ENCODE data around the gene CFAP65. TPM values are rescaled to one million over a fixed set of nuclear protein-coding genes. Genes with fewer than 3 reads are reported as not detected.

Gene CFAP65
- polyA plus RNA-seq, 4 donors: 0.24 to 0.73 (median 0.34) TPM

DNA sequence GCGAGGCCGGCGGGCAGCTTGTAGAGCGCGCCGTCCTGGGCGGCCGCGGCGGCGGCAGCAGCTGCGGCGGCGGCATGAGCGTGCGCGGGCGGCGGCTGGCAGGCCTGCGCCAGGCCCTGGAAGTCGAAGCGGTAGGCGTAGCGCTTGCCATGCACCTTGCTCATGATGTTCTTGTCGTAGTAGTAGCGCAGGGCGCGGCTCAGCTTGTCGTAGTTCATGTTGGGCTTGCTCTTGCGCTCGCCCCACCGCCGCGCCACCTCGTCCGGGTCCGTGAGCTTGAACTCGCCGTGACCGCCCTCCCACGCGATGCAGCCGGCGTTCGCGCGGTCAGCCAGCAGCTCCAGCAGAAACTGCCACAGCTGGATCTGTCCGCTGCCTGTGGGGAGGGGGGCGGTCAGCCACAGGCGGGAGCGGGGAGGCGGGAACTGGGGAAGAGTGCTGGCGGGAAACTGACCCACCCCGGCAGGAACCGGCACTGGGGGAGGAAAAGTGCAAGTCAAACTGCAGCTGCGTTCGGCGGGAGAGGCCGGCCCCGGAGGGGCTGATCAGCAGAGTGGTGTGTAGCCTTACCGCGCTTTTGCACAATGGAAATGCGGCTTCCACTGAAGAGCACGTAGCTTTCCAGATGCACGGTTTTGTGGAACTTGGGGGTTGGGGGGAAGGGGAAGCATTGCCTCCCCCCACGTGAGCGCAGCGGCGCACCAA is 59.3 kb downstream of the CFAP65 start:
- no peak for DNase-seq (ENCODE audit: low read depth in 4 of 4, low spot score in 2 of 4)

DNA sequence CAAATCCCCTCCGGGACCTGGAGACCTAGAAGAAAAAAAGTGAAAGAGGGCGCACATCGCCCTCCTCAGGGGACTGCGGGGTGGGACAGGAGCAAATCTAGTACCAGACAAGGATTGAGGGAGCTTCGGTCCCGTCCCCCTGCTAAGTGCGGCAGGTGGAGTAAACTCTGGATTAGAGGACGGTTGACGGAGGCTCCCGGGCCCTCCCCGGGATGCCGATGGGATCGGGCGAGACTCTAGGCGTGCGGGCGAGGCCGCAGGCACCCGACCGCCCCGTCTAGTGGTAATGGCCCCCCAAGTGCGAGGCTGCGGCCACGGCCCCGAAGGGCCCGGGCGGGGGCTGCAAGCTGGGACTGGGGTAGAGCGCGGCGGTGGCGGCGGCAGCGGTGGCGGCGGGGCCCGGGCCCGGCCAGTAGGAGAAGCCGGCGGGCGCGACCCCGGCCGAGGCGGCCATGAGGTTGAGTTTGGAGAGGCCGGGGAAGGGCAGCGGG is 59.9 kb downstream of the CFAP65 start:
- no peak for DNase-seq (ENCODE audit: low read depth in 4 of 4, low spot score in 2 of 4)

DNA sequence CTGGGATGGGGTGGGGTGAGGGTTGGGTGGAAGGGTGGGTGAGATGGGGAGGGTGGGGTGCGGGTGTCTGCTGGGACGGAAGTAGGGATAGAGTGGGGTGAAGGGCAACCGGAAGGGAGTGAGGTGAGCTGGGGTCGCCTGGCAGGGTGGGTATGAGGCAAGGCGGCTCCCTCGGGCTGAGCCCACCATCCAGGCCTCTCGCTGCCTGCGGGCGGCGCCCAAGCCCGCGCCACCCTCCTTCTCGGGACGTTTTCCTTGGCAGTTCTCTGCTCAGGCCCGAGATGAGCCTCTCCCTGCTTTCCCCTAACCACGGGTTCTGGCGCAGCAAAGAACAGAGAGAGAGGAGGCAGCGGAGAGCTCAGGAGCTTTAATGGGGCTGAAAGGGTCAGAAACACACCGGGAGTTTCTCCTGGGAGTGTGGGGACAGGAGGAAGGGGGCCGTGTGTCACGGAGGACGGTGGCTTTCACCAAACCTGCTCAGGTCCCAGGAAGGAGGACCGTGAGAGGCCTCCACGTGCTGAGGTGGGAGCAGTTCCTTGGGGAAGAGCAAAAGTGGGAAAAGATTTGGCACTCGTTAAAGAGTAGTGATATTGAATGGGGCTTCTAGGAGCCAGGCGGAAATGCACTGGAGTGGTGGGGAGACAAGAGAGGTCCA is 60.5 kb downstream of the CFAP65 start:
- DNase-seq (ENCODE audit: low read depth in 4 of 4, low spot score in 2 of 4): no peak

DNA sequence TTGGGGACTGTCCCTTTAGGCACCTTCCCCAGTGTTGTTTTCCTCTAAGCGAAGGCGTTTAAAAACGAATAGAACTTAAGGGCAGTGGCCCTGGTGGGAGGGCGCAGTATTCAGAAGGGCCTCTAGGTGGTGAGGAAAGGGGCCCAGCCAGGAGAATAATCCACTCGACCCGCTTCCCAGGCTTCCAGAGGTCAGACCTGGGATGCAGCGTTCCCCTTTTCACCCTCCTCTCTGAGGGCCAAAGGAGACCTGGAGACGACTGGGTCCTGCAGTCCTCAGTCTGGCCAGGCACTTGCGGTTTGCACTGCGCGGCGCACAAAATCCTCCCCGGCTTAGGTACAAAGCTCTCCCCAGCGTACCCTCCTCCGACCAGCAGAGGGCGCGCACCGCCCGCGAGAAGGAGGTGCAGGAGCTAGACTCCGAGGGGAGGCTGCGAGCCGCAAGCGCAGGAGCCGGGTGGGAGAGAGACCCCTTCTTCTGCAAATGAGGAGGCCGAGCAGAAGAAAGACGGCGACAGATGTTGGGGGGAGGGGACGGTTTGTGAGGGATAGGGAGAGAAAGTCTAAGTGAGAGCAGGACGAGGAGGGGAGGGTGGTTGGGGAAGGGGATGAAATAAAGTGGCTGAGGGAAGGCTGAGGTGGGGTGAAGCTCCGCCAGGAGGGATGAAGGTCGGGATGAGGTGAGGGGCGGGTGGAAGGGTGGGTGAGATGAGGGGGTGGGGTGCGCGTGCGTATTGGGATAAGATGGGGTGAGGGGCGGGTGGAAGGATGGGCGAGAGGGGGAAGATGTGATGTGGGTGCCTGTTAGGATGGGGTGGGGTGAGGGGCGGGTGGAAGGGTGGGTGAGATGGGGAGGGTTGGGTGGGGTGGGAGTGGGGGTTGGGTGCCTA is 61.2 kb downstream of the CFAP65 start:
- DNase-seq (ENCODE audit: low read depth in 4 of 4, low spot score in 2 of 4): peak in 2 of 4 donors; percentile 72 to 76

DNA sequence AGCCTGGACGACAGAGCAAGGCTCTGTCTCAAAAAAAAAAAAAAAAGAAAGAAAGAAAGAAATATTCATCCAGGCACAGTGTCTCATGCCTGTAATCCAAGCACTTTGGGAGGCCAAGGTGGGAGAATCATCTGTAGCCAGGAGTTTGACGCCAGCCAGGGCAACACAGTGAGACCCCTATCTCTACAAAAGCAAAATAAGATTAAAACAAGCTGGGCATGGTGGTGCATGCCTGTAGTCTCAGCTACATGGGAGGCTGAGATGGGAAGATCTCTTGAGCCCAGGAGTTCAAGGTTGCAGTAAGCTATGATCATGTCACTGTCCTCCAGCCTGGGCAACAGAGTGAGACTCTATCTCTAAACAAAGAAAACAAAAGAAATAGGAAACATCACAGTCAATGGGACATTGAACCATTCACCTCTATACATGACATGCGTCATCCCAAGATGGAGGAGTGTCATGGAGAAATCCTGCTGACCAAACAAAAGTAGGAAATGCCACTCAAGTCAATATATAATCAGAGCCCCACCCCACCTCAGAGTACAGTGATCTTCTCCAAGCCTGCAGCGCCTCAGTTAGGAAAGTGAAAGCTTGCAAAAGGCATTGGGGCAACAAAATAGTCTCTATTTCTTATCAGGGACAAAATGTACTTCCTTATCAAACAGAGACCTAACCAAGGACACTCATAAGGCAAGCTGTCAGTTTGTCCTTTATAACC is 66.1 kb downstream of the CFAP65 start:
- DNase-seq (ENCODE audit: low read depth in 4 of 4, low spot score in 2 of 4): no peak

DNA sequence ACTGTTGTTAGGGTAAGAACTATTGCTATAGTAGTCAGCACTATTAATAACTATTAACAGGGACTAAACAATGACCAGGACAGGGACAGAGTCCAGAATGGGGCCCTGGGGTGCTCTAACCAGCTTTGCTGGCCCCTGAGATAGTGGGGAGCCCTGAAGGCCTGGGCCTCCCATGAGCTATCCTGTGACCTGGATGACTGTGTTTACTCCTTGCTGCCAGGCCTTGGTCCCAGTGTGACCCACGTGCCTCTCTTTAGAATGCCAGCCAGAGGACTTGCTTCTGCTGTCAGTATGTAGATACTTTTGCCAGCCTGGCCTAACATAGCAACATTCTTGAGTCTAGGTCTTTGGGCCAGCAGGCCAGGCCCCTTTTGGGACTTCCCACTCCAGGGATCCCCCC is 70.4 kb downstream of the CFAP65 start:
- no peak for DNase-seq (ENCODE audit: low read depth in 4 of 4, low spot score in 2 of 4)

DNA sequence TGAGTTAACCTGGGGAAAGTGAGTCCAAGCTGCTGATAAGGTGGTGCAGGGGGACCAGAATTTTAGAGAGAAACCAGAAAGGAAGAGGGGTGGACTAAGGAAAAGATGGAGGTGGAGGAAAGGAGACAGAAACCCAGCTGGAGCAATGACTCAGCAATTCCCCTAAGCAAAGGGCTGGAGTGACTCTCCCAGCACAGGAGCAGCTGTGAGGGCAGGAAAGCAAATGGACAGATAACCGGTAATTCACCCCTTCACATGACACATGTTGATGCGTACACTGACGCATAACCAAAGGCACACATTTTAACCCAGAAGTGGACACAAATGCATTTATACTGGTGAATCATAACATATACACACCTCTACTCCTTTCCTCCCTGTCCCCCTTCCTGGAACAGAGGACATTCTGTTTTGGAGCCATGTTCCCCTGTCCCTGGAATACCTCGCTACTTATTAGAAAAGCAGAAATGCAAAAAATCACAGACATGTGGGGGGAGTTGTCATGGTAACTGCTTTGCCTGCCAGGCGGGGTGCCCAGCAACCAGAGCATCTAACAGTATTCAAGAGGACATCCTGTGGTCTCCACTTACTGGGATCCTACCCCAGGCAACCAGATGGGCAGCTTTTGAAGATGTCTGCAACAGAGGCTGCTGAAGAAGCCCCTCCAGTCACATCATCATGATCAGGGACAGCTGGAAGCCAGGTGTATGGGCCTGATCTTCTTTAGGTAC is 77.1 kb downstream of the CFAP65 start:
- no peak for DNase-seq (ENCODE audit: low read depth in 4 of 4, low spot score in 2 of 4)

DNA sequence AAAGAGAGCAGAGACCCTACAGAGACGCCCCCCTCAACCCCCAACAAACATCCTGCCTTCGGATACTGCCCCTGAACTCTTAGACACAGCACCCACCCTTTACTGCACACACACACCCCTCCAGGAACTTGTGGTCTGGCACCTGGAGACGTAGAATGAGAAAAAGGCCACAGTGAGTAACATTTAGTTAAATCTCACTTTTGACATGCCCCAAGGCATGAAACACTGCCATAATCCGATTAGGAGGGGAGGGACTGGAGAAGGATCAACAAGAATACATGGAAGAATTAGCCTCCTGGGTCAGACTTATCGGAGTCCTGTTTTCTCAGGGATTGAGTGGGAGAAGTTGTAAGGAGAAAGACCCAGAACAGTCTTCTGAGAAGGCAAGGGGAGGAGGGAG is 77.7 kb downstream of the CFAP65 start:
- no peak for DNase-seq (ENCODE audit: low read depth in 4 of 4, low spot score in 2 of 4)

DNA sequence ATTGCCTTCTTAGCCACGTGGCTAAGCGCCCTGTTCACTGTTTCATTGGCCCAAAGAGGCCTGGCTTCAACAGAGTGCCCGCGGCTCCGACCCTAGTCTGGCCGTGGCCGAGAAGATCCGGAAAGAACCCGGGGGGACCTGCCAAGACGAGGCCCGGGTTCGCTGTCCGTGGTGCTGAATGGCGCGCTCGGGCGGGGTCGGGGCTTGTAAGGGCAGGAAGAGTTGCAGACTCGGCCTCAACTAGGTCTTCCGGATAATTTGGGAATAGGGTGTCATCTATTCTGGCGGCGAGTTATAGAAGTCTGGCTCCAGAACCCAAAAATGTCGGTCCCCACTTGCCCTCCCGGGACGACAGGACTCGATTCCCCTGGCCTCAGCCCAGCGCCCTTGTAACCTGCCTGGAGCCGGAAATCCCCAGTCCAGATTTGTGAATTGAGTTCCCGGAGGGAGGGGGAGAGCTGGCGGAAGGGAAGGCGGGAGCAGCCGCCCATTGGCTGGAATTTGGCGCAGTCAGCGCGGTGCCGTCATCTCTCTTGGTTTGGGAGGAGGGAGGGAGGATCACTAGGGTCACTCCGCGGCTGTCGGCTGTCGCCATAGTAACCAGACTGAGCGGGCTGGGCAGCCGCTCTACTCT is 78.3 kb downstream of the CFAP65 start:
- peak; percentile 69 to 81 (median 74) for DNase-seq (ENCODE audit: low read depth in 4 of 4, low spot score in 2 of 4)

DNA sequence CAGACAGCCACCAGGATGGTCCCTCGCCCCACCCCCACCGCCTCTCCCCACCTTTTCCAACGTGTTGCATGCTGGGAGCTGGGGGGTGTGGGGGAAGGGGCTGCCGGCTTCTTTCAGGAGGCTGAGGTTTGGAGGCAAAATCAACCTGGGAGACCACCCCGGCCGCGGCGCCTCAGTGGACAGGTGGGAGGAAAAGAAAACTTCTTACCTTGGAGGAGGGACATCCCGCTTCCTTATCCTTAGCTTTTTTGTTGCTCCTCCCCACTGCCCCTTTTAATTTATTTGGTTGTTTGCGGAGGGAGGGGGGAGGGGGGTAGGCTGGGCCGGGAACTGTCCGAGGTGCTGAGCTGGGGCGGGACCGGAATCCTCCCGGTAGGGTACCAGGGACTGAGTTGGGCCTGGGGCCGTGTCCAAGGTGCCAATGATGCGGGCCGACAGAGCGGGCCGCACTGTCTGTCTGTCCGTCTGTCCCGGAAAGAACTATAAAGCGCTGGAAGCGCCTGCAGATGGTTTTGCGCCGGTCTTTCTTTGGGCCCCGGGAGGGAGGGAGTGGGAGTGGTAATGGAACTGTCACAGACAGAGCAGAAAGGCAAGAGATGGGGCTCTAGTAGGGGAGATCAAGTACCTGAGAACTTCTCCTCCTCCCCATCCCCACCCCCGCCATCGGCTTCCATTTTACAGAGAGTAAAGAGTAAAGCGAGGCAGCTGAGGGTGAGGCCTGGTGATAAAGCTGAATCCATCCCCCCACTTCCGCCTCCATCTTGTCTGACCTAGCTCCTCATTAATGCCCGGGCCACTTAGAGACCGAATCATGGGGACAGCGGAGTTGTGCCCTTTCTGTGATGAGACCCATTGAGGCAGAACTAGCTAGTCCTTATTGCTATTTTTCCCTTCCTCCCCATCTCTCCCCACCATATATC is 79.4 kb downstream of the CFAP65 start:
- DNase-seq (ENCODE audit: low read depth in 4 of 4, low spot score in 2 of 4): no peak

DNA sequence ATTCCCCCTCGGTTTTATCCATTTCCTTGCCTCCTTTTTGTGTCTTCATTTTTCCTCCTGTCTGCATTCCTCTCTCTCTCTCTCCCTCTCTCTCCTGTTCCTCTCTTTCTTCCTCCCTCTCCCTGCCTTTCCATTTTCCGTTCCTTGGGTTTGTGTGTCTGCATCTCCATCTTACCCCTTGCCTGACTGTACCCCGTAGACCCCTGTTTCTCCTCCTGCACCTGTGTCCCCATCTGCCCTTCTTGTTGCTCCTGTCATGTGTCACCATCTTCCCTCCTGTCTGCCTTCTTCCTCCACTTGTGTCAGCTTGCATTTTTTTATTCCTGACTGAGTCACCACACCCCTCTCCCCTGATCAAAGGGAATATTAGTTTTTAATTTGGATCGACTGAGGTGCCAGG is 80.1 kb downstream of the CFAP65 start:
- no peak for DNase-seq (ENCODE audit: low read depth in 4 of 4, low spot score in 2 of 4)

DNA sequence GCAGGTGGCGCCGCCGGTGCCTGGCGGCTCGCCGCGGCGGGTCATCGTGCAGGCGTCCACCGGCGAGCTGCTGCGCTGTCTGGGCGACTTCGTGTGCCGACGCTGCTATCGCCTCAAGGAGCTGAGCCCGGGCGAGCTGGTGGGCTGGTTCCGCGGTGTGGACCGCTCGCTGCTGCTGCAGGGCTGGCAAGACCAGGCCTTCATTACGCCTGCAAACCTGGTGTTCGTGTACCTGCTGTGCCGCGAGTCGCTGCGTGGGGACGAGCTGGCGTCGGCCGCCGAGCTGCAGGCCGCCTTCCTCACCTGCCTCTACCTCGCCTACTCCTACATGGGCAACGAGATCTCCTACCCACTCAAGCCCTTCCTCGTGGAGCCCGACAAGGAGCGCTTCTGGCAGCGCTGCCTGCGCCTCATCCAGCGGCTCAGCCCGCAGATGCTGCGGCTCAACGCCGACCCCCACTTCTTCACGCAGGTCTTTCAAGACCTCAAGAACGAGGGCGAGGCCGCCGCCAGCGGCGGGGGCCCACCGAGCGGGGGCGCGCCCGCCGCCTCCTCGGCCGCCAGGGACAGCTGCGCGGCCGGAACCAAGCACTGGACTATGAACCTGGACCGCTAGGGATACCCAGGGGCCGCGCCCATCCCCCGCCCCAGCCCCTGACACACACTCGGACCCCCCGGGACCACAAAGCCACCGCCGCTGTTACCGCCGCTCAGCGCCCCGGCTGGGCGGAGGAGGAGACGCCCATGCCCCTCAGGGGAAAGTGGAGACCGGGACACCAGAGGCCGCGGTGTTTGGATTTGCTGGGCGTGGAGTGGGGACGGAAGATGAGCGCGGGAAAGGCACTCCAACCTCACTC is 80.8 kb downstream of the CFAP65 start:
- DNase-seq (ENCODE audit: low read depth in 4 of 4, low spot score in 2 of 4): no peak

DNA sequence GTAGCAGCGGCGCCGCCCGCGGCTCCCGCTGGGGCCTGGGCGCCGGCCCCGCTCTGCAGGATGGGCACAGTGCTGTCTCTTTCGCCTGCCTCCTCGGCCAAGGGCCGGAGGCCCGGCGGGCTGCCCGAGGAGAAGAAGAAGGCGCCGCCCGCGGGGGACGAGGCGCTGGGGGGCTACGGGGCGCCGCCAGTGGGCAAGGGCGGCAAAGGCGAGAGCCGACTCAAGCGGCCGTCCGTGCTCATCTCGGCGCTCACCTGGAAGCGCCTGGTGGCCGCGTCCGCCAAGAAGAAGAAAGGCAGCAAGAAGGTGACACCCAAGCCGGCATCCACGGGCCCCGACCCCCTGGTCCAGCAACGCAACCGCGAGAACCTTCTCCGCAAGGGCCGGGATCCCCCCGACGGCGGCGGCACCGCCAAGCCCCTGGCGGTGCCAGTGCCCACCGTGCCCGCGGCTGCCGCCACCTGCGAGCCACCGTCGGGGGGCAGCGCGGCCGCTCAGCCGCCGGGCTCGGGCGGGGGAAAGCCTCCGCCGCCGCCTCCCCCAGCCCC is 81.5 kb downstream of the CFAP65 start:
- DNase-seq (ENCODE audit: low read depth in 4 of 4, low spot score in 2 of 4): no peak

DNA sequence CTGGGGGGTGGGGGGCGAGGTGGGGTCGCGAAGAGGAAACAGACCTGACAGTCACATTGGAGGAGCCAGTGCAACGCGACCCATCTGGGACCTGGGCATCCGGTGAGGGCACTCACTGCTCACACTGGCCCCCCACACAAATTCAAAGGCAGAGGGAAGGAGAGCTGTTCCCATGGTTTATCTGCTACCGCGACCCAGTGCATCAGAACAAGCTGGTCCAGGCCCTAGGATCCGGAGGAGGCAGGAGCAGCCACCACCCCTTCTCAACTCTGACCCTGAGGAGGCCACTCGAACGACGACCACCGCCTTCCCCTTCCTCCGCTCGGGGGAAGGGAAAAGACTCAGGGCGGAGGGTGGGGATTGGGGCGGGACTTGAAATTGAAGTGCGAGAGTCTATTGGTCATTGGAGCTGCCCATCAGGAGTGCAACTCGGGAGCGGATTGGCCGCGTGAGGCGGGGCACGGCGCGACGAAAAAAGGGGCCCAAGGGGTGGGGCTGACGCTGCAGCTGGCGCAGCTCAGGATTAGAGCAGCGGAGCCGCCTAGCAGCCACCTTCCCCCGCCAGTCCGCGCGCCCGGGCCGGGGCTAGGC is 82.1 kb downstream of the CFAP65 start, which contains the start of gene CDK5R2:
CDK5R2 (plus strand) TSS at position 526 of the 591 bp plus-strand sequence. CDS start 155 bp downstream, outside the sequence.
- peak; percentile 63 to 84 (median 72) for DNase-seq (ENCODE audit: low read depth in 4 of 4, low spot score in 2 of 4)

DNA sequence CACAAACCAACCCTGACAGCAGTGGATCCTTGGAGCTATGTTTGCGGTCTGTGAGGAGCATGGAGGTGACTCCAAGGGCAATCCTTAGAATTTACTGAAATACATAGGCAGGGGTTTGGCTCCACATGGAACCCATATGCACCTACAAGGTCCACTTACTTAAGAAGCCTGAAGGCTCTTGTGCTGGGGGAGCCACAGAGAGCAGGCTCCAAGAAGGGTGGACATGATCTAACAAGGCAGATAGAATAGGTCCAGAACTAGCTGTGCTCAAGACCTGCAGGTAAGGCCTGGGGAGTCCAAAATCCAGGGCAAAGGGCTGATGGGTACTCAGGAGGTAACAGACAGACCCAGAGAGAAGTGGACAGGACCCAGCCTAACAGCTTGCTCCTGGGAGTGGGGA is 83.0 kb downstream of the CFAP65 start:
- DNase-seq (ENCODE audit: low read depth in 4 of 4, low spot score in 2 of 4): no peak

DNA sequence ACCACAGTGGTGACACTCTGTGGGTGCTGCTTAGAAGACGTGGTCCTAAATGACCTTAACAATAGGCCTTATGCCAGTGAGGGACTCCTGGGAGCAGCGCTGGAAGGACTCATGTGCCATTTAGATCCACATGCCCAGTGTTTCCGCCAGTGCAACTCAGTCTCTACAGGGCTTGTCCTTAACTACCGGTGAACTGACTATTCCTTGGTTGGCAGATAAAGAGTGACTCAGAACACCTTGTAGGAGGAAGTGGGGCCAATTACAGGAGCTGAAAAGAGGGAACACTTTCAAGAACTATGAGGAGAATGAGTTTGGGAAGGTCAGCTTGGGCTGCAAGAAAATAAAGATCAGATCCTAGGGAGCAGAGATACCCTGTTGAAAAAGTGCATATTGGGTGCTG is 83.6 kb downstream of the CFAP65 start:
- no peak for DNase-seq (ENCODE audit: low read depth in 4 of 4, low spot score in 2 of 4)

DNA sequence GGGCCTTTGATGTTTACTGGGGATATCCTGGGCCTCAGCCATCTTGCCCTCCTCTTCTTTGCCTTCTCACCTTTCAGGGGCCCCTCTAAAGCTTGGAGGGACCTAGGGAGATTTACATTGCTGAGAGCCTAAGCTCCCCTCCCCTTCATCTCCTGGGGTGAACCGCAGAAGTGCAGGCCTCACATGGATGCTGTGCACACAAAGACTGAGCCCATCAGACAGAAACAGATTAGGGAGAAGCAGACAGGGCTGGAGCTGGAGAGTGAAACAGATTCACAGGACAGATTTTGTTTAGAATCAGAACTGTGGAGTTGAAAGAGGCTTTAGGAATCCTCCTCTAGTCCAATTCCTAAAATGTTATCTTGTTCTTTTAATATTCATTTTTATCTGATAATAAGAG is 85.3 kb downstream of the CFAP65 start:
- DNase-seq (ENCODE audit: low read depth in 4 of 4, low spot score in 2 of 4): no peak

Measured in left renal cortex interstitium (tissue), 4 donors.